ENCODE data around the gene KXD1.
A peak's percentile ranks its signal among the peaks of the same experiment; 100 is the strongest.

KXD1 gene

GRCh38 chr19:18557411-18558201 is at the start of gene KXD1:
KXD1 (plus strand) TSS chr19:18557870; CDS start chr19:18562057, 4,187 bp downstream.
- peak within 1 kb of the TSS; percentile 75 for H3K4me3 ChIP-seq (ENCODE audit: low read depth, low read length)

- no peak overlapping the region for H3K4me3 ChIP-seq (ENCODE audit: low read depth, low read length)
Measured at GRCh38 chr19:18508585-18508984, 49.1 kb upstream of the KXD1 start.

GRCh38 chr19:18510216-18510615 is 47.5 kb upstream of the KXD1 start:
- H3K4me3 ChIP-seq (ENCODE audit: low read depth, low read length): no peak overlapping the region

- H3K4me3 ChIP-seq (ENCODE audit: low read depth, low read length): no peak overlapping the region
Measured at GRCh38 chr19:18513868-18514267, 43.8 kb upstream of the KXD1 start.

- H3K4me3 ChIP-seq (ENCODE audit: low read depth, low read length): no peak overlapping the region
Measured at GRCh38 chr19:18514800-18515682, 42.6 kb upstream of the KXD1 start.

GRCh38 chr19:18515959-18516358 is 41.7 kb upstream of the KXD1 start:
- no peak overlapping the region for H3K4me3 ChIP-seq (ENCODE audit: low read depth, low read length)

- no peak overlapping the region for H3K4me3 ChIP-seq (ENCODE audit: low read depth, low read length)
Measured at GRCh38 chr19:18517606-18518005, 40.1 kb upstream of the KXD1 start.

- no peak overlapping the region for H3K4me3 ChIP-seq (ENCODE audit: low read depth, low read length)
Measured at GRCh38 chr19:18518639-18519038, 39.0 kb upstream of the KXD1 start.

GRCh38 chr19:18519962-18520847 is 37.5 kb upstream of the KXD1 start:
- peak overlapping the region; percentile 95 for H3K4me3 ChIP-seq (ENCODE audit: low read depth, low read length)

- peak overlapping the region; percentile 95 for H3K4me3 ChIP-seq (ENCODE audit: low read depth, low read length)
Measured at GRCh38 chr19:18520848-18521691, 36.6 kb upstream of the KXD1 start.

- H3K4me3 ChIP-seq (ENCODE audit: low read depth, low read length): peak within 1 kb of the TSS; percentile 95
Measured at GRCh38 chr19:18521692-18522123, 36.0 kb upstream of the KXD1 start, which contains the start of gene ELL. ELL (minus strand) TSS chr19:18522070; CDS start chr19:18522055, 15 bp downstream.

- H3K4me3 ChIP-seq (ENCODE audit: low read depth, low read length): peak overlapping the region; percentile 95
Measured at GRCh38 chr19:18522124-18522861, 35.4 kb upstream of the KXD1 start.

- peak overlapping the region; percentile 17 for H3K4me3 ChIP-seq (ENCODE audit: low read depth, low read length)
Measured at GRCh38 chr19:18522862-18523440, 34.7 kb upstream of the KXD1 start.

GRCh38 chr19:18523841-18524240 is 33.8 kb upstream of the KXD1 start:
- H3K4me3 ChIP-seq (ENCODE audit: low read depth, low read length): no peak overlapping the region

GRCh38 chr19:18526316-18526715 is 31.4 kb upstream of the KXD1 start:
- H3K4me3 ChIP-seq (ENCODE audit: low read depth, low read length): no peak overlapping the region

GRCh38 chr19:18529782-18530181 is 27.9 kb upstream of the KXD1 start:
- H3K4me3 ChIP-seq (ENCODE audit: low read depth, low read length): no peak overlapping the region

- H3K4me3 ChIP-seq (ENCODE audit: low read depth, low read length): no peak overlapping the region
Measured at GRCh38 chr19:18531485-18531884, 26.2 kb upstream of the KXD1 start.

- no peak overlapping the region for H3K4me3 ChIP-seq (ENCODE audit: low read depth, low read length)
Measured at GRCh38 chr19:18532168-18532890, 25.3 kb upstream of the KXD1 start.
